ENCODE results near the gene EMILIN1. TPM values are rescaled to one million over a fixed set of nuclear protein-coding genes. Genes with fewer than 3 reads are reported as not detected.
"Not testable (repeated sequence)": the region's sequence is repeated elsewhere in the genome, so short reads cannot be mapped to it uniquely, and the experiment has no call there.

EMILIN1 gene
- total RNA-seq, 1 donor: 81.3 TPM

- DNase-seq (ENCODE audit: low read depth): no peak
- peak overlapping the region; percentile 67 for H3K4me3 ChIP-seq (ENCODE audit: low read depth, low read length)
- no peak for TF ChIP-seq CTCF (IDR thresholded peaks at IDR 0.05; ENCODE audit: insufficient read depth, low read length)
Observed at GRCh38 chr2:27117995-27118524, 39.6 kb downstream of the EMILIN1 start.

GRCh38 chr2:27118525-27119329 lies 40.3 kb downstream of the EMILIN1 start, which contains the start of gene CGREF1:
Gene CGREF1 (minus strand): TSS chr2:27119128. CDS start chr2:27104366, 14,762 bp downstream.
- DNase-seq (ENCODE audit: low read depth): no peak
- H3K4me3 ChIP-seq (ENCODE audit: low read depth, low read length): peak within 1 kb of the TSS; percentile 67
- TF ChIP-seq CTCF (IDR thresholded peaks at IDR 0.05; ENCODE audit: insufficient read depth, low read length): no peak

- not testable (repeated sequence) for DNase-seq (ENCODE audit: low read depth)
- H3K4me3 ChIP-seq (ENCODE audit: low read depth, low read length): peak overlapping the region; percentile 67
Observed at GRCh38 chr2:27119330-27119670, 40.9 kb downstream of the EMILIN1 start.

- no peak for TF ChIP-seq CTCF (IDR thresholded peaks at IDR 0.05; ENCODE audit: insufficient read depth, low read length)
- no peak for DNase-seq (ENCODE audit: low read depth)
- H3K4me3 ChIP-seq (ENCODE audit: low read depth, low read length): no peak overlapping the region
Observed at GRCh38 chr2:27121906-27122305, 43.5 kb downstream of the EMILIN1 start.

- H3K4me3 ChIP-seq (ENCODE audit: low read depth, low read length): no peak overlapping the region
- TF ChIP-seq CTCF (IDR thresholded peaks at IDR 0.05; ENCODE audit: insufficient read depth, low read length): no peak
- DNase-seq (ENCODE audit: low read depth): no peak
Observed at GRCh38 chr2:27122791-27123190, 44.4 kb downstream of the EMILIN1 start.

- no peak for DNase-seq (ENCODE audit: low read depth)
- no peak for TF ChIP-seq CTCF (IDR thresholded peaks at IDR 0.05; ENCODE audit: insufficient read depth, low read length)
- H3K4me3 ChIP-seq (ENCODE audit: low read depth, low read length): peak within 1 kb of the TSS; percentile 64
Observed at GRCh38 chr2:27123302-27124150, 45.1 kb downstream of the EMILIN1 start, which contains the start of gene ABHD1. Gene ABHD1 (plus strand): TSS chr2:27123815. CDS start chr2:27123949, 134 bp downstream.

- no peak for DNase-seq (ENCODE audit: low read depth)
- no peak overlapping the region for H3K4me3 ChIP-seq (ENCODE audit: low read depth, low read length)
- no peak for TF ChIP-seq CTCF (IDR thresholded peaks at IDR 0.05; ENCODE audit: insufficient read depth, low read length)
Observed at GRCh38 chr2:27125104-27125503, 46.7 kb downstream of the EMILIN1 start.

Measured in fibroblast of the aortic adventitia (primary cell).